Measurements from ENCODE around the gene IQSEC1.

Gene IQSEC1

DNA sequence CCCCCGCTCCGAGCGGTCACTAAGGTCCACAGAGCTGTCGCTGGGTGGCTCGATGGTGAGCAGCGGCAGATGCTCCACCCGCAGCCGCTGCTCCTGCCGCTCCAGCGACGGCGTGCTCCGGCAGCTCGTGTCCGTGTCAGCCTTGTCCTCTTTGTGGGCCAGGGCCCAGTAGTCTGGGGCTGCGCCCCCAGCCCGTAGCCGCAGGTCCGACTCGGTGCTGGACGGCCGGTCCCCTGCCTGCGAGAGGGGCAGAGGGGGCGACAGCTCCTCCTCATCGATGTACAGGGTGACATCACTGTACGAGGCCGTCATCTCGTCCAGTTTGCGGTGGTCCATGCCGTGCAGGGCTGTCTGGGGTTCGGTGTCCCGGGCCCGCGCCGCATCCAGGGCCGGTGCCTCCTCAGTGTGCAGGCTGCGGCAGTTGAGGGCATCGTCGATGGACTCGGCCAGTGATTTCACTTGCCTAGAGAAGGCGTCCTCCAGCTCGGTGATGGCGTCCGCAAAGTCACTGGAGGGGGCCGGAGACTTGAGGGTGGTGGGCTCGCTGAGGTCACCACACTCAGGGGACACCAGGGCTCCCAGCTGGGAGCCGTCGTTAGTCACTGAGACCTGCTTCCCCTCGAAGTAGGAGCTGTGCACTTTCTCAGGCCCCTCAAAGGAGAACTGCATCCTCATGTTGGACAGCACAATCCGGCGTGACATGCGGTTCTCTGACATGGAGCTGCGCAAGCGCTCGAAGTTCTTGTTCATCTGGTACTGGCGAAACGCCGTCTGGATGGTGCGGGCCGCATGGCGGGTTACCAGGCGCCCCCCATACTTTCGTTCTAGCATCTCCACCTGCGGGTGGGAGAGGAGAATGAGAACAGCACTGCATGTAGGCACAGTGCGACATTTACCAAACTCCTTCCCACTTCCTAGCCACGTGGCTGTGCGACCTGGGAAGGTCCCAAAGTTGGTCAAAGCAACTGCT, 137.1 kb downstream of the IQSEC1 start:
- no CpG with 5 or more reads among the region's 67 CpGs for WGBS (ENCODE audit: insufficient coverage, insufficient read length)
- Histone ChIP-seq H3K36me3 (ENCODE audit: control insufficient read depth, insufficient read depth, low read length) (peaks cover 15% of the 10 kb centered on the region), H3K9me3 (ENCODE audit: control insufficient read depth, insufficient read depth, low read length) (no peaks in the 10 kb centered on the region)

DNA sequence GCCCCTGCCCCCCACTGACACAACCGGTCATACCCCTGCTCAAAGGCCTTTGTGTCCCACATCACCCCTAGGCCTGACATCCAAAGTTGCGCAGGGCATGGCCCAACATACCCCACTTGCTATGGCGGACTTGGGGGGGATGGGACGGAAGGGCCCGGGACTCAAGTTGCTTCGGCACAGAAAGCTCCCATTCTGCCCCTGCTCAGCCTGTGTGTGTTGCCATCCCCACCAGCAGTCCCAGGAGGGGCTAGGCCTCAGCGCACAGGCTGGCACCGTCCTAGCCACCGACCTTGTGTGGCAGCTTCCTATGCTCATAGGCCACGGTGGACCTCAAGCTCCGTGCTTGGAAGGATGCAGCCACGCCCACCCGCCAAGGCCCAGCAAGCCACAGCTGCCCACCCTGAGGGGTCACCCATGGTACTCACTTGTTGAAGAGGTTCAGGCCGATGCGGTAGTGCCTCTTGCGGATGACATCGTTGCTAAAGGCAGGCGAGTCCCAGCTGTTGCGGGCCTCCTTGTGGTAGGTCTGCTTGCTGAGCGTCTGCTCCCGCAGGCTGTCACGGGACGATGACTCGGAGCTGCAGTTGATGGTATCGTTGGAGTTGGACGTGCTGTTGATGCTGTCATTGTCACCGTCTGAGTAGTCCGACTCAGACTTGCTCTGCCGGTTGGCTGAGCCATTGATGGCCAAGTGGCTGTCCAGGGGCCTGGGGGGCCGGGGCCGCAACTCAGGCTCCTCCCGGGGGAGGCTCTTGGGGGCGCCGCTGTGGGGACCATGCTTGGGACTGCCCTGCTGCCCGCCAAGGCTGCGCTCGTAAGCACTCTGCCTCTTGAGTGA, 138.0 kb downstream of the IQSEC1 start:
- H3K4me1 ChIP-seq (ENCODE audit: control insufficient read depth, insufficient read depth, low read length), result no peaks in the 10 kb centered on the region
- H3K9me3 ChIP-seq (ENCODE audit: control insufficient read depth, insufficient read depth, low read length), result no peaks in the 10 kb centered on the region
- H3K27ac ChIP-seq (ENCODE audit: low read length), result no peak overlapping the region
- peaks cover 15% of the 10 kb centered on the region for H3K36me3 ChIP-seq (ENCODE audit: control insufficient read depth, insufficient read depth, low read length)
- no CpG with 5 or more reads among the region's 37 CpGs for WGBS (ENCODE audit: insufficient coverage, insufficient read length)
- H3K4me3 ChIP-seq (ENCODE audit: low read length), result no peak overlapping the region
- H3K27me3 ChIP-seq (ENCODE audit: control insufficient read depth, insufficient read depth, low read length), result no peaks in the 10 kb centered on the region
- DNase-seq (ENCODE audit: low read depth, low spot score), result no peak

More for the DNA sequence above, 137.1 kb downstream of the IQSEC1 start:
- Histone ChIP-seq H3K27ac (ENCODE audit: low read length) (no peak overlapping the region), H3K4me1 (ENCODE audit: control insufficient read depth, insufficient read depth, low read length) (no peaks in the 10 kb centered on the region), H3K27me3 (ENCODE audit: control insufficient read depth, insufficient read depth, low read length) (no peaks in the 10 kb centered on the region), H3K4me3 (ENCODE audit: low read length) (no peak overlapping the region)
- DNase-seq (ENCODE audit: low read depth, low spot score), result no peak

DNA sequence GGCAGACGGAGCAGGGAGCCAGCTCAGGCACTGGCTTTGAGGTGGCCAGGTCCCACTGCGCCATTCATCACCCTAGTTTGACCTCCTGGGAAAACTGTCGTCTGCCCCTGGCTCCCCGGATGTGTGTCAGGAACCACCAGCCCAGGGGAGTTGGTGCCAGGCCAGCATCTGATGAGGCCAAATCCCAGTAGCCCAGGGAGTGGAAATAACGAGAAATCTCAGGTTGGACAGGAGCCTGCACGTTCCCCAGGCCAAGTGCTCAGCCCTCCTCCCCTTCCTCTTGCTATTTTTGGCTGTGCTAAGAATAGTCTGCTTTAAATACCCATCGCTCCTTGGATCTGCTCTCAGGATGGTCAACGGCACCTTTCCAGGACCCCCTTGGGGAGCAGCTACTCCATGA, 138.8 kb downstream of the IQSEC1 start:
- H3K36me3 ChIP-seq (ENCODE audit: control insufficient read depth, insufficient read depth, low read length), result peaks cover 15% of the 10 kb centered on the region
- no peaks in the 10 kb centered on the region for H3K27me3 ChIP-seq (ENCODE audit: control insufficient read depth, insufficient read depth, low read length)
- no peak for DNase-seq (ENCODE audit: low read depth, low spot score)
- H3K27ac ChIP-seq (ENCODE audit: low read length), result no peak overlapping the region
- no peak overlapping the region for H3K4me3 ChIP-seq (ENCODE audit: low read length)
- H3K9me3 ChIP-seq (ENCODE audit: control insufficient read depth, insufficient read depth, low read length), result no peaks in the 10 kb centered on the region
- no peaks in the 10 kb centered on the region for H3K4me1 ChIP-seq (ENCODE audit: control insufficient read depth, insufficient read depth, low read length)
- no CpG with 5 or more reads among the region's 8 CpGs for WGBS (ENCODE audit: insufficient coverage, insufficient read length)

DNA sequence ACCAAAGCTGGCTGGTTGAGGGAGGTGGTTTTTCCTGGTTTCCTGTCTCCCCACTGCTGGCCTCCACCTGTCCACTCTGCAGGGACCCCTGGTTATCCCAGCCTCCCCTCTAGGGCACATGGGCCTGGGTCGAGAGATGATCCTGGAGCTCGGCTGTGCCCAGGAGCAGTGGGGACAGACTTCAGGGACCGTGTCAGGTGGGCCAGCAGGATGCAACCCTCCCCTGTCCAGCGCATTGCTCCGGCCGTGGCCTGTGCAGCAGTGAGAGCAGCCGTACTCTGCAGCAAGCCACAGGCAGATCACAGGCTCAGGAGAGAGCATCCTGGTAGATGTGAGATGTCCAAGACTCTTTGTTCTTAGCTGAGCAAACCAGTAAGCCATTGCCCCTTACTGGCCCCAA, 139.3 kb downstream of the IQSEC1 start:
- Histone ChIP-seq H3K36me3 (ENCODE audit: control insufficient read depth, insufficient read depth, low read length) (peaks cover 15% of the 10 kb centered on the region), H3K4me1 (ENCODE audit: control insufficient read depth, insufficient read depth, low read length) (no peaks in the 10 kb centered on the region), H3K27me3 (ENCODE audit: control insufficient read depth, insufficient read depth, low read length) (no peaks in the 10 kb centered on the region), H3K4me3 (ENCODE audit: low read length) (no peak overlapping the region), H3K9me3 (ENCODE audit: control insufficient read depth, insufficient read depth, low read length) (no peaks in the 10 kb centered on the region), H3K27ac (ENCODE audit: low read length) (no peak overlapping the region)
- no CpG with 5 or more reads among the region's 7 CpGs for WGBS (ENCODE audit: insufficient coverage, insufficient read length)
- no peak for DNase-seq (ENCODE audit: low read depth, low spot score)

DNA sequence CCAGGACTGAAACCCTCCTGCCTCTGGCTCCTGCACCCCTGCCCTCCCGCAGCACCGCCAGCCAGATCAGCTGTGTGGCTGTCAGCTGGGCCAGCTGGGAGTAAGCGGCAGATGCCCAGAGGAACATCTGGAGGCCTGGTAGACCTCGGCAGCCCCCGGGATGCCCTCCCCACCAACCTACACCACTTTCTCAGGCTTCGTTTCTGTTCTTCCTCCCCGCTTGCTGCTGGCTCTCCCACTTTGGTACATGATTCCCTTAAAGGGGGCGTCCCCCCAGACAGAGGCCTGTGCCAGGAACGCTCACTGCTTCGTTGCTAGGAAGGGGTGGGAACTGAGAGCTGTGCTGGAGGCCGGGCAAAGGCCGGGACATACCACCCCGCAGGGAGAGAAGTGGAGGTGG, 140.5 kb downstream of the IQSEC1 start:
- no peak overlapping the region for H3K27ac ChIP-seq (ENCODE audit: low read length)
- no peaks in the 10 kb centered on the region for H3K27me3 ChIP-seq (ENCODE audit: control insufficient read depth, insufficient read depth, low read length)
- H3K9me3 ChIP-seq (ENCODE audit: control insufficient read depth, insufficient read depth, low read length), result no peaks in the 10 kb centered on the region
- no peak overlapping the region for H3K4me3 ChIP-seq (ENCODE audit: low read length)
- WGBS (ENCODE audit: insufficient coverage, insufficient read length), result no CpG with 5 or more reads among the region's 13 CpGs
- peaks cover 12% of the 10 kb centered on the region for H3K36me3 ChIP-seq (ENCODE audit: control insufficient read depth, insufficient read depth, low read length)
- no peak for DNase-seq (ENCODE audit: low read depth, low spot score)
- no peaks in the 10 kb centered on the region for H3K4me1 ChIP-seq (ENCODE audit: control insufficient read depth, insufficient read depth, low read length)

DNA sequence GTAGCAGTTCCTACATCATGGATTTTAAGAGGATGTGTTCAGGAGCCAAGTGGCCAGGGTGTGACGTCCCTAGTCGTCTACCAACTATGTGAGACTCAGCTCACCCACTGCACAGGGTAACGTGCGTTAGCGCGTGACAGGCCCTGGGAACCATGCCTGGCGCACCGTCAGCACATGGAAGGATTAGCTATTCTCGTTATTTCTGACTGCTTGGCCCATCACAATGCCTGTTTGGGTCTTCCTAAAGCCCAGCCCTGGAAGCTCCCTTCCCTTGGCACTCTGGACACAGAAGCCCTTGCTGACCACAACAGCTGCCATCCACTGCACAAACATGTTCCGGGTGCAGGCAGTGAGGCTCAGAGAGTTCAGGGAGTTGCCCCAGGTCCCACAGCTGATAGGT, 140.9 kb downstream of the IQSEC1 start:
- WGBS (ENCODE audit: insufficient coverage, insufficient read length), result no CpG with 5 or more reads among the region's 10 CpGs
- Histone ChIP-seq H3K36me3 (ENCODE audit: control insufficient read depth, insufficient read depth, low read length) (peaks cover 12% of the 10 kb centered on the region), H3K27ac (ENCODE audit: low read length) (no peak overlapping the region), H3K27me3 (ENCODE audit: control insufficient read depth, insufficient read depth, low read length) (no peaks in the 10 kb centered on the region), H3K9me3 (ENCODE audit: control insufficient read depth, insufficient read depth, low read length) (no peaks in the 10 kb centered on the region), H3K4me1 (ENCODE audit: control insufficient read depth, insufficient read depth, low read length) (no peaks in the 10 kb centered on the region; the same call in 1 of the 2 replicates), H3K4me3 (ENCODE audit: low read length) (no peak overlapping the region)
- no peak for DNase-seq (ENCODE audit: low read depth, low spot score)

DNA sequence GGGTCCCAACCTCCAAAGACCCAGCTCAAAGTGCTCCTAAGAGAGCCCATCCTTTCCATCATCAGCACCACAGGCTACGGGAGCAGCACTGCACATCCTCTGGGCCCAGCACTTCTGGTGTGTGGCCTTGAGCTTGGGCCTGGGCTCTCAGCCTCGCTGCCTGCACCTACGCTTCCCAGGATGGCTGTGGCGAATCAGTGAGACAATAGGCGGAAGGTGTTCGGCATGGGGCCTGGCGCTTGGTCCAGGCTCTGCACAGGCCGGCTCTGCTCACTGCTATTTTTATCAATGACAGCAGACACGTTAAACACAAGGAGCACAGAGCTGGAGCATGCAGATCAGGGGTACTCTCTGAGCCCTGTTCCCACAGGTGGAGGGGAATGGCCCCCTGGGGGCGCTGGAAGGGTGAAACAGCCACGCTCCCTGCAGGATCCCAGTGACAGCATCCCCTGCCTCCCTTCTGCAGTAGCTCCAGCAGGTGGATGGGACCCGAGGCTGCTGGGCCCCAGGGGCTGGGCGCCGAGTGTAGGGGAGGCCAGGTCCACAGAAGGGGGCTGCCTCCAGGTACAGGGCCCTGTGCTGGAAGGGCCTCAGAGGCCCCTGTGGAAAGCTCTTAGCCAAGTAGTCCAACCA, 141.8 kb downstream of the IQSEC1 start:
- DNase-seq (ENCODE audit: low read depth, low spot score), result no peak
- Histone ChIP-seq H3K4me3 (ENCODE audit: low read length) (no peak overlapping the region), H3K27me3 (ENCODE audit: control insufficient read depth, insufficient read depth, low read length) (no peaks in the 10 kb centered on the region), H3K36me3 (ENCODE audit: control insufficient read depth, insufficient read depth, low read length) (peaks cover 11% of the 10 kb centered on the region), H3K9me3 (ENCODE audit: control insufficient read depth, insufficient read depth, low read length) (no peaks in the 10 kb centered on the region), H3K27ac (ENCODE audit: low read length) (no peak overlapping the region), H3K4me1 (ENCODE audit: control insufficient read depth, insufficient read depth, low read length) (no peaks in the 10 kb centered on the region; the same call in 1 of the 2 replicates)
- WGBS (ENCODE audit: insufficient coverage, insufficient read length), result no CpG with 5 or more reads among the region's 14 CpGs

DNA sequence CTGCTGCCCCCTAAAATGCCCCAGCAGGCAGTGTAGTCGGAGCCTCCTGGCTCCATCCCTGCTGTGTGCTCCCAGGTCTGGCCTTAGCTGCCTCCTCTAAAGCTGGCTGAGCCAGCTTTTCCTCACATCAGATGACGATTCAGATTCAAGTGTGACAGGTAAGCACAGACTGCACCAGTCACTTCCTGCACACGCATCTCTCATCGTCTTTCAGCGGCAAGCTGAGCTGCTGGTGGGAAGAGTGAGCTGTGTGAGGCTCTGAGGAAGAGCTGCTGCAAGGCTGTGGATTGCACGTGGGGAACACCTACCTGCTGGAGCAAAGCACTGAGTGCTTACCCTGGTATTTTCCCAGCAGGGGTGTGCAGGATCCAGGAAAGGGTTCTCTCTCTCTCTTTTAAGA, 143.4 kb downstream of the IQSEC1 start:
- H3K9me3 ChIP-seq (ENCODE audit: control insufficient read depth, insufficient read depth, low read length), result no peaks in the 10 kb centered on the region
- H3K27me3 ChIP-seq (ENCODE audit: control insufficient read depth, insufficient read depth, low read length), result no peaks in the 10 kb centered on the region
- WGBS (ENCODE audit: insufficient coverage, insufficient read length), result no CpG with 5 or more reads among the region's 6 CpGs
- H3K36me3 ChIP-seq (ENCODE audit: control insufficient read depth, insufficient read depth, low read length), result peaks cover 4% of the 10 kb centered on the region; the same call in 1 of the 2 replicates
- H3K4me3 ChIP-seq (ENCODE audit: low read length), result no peak overlapping the region
- DNase-seq (ENCODE audit: low read depth, low spot score), result no peak
- no peak overlapping the region for H3K27ac ChIP-seq (ENCODE audit: low read length)
- H3K4me1 ChIP-seq (ENCODE audit: control insufficient read depth, insufficient read depth, low read length), result no peaks in the 10 kb centered on the region; the same call in 1 of the 2 replicates

DNA sequence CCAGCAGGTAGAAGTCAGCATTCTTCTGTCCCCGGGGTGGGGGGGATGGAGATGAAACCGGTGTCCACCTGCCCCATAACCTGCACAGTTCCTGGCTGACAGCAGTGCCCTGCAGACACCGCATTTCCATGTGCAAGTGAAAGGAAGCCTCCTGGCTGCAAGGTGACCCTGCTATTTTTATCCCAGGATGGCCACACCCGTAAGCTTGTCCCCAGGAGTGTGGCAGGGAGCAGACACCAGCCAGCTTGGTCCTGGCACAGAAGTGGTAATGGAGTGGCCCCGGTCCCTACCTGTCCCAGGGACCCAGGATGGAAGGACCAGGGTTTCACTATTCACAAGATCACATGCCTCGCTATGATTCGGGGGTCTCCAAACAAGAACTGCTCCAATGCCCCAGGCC, 146.6 kb downstream of the IQSEC1 start:
- no peak overlapping the region for H3K27ac ChIP-seq (ENCODE audit: low read length)
- no peaks in the 10 kb centered on the region; the same call in 1 of the 2 replicates for H3K4me1 ChIP-seq (ENCODE audit: control insufficient read depth, insufficient read depth, low read length)
- no peaks in the 10 kb centered on the region for H3K27me3 ChIP-seq (ENCODE audit: control insufficient read depth, insufficient read depth, low read length)
- H3K4me3 ChIP-seq (ENCODE audit: low read length), result no peak overlapping the region
- no peaks in the 10 kb centered on the region for H3K9me3 ChIP-seq (ENCODE audit: control insufficient read depth, insufficient read depth, low read length)
- WGBS (ENCODE audit: insufficient coverage, insufficient read length), result no CpG with 5 or more reads among the region's 7 CpGs
- no peak for DNase-seq (ENCODE audit: low read depth, low spot score)
- H3K36me3 ChIP-seq (ENCODE audit: control insufficient read depth, insufficient read depth, low read length), result peaks cover 7% of the 10 kb centered on the region

DNA sequence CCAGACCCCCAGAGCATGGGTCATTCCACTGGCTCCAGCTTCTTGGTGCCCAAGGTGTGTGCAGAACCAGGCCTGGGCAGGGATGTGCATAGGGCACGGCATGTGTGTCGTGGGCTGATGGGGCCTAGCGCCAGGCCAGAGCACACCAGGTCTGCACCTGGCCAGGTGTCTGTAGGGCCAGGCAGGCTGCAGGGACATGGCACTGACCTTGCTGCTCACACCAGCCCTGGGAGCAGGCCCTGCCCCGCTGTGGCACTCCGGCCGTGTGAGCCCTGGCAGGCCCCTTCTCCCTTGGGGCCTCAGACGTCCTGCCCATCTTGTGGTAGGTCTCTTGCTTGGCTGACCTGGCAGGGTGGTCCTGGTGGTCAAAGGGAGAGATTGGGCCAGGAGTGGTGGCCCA, 147.6 kb downstream of the IQSEC1 start:
- Histone ChIP-seq H3K27ac (ENCODE audit: low read length) (no peak overlapping the region), H3K27me3 (ENCODE audit: control insufficient read depth, insufficient read depth, low read length) (no peaks in the 10 kb centered on the region), H3K4me1 (ENCODE audit: control insufficient read depth, insufficient read depth, low read length) (no peaks in the 10 kb centered on the region; the same call in 1 of the 2 replicates), H3K4me3 (ENCODE audit: low read length) (no peak overlapping the region), H3K36me3 (ENCODE audit: control insufficient read depth, insufficient read depth, low read length) (peaks cover 10% of the 10 kb centered on the region), H3K9me3 (ENCODE audit: control insufficient read depth, insufficient read depth, low read length) (no peaks in the 10 kb centered on the region)
- no CpG with 5 or more reads among the region's 7 CpGs for WGBS (ENCODE audit: insufficient coverage, insufficient read length)
- DNase-seq (ENCODE audit: low read depth, low spot score), result no peak

Data from iPS DF 6.9 (cell line).